Inflammatory macrophage treated with lipopolysaccharide for 4 hours (primary cell): Measurements from ENCODE around the gene FAM120C.

Experiments
- DNase-seq: peaks from one replicate; pipeline ENCODE4 v3.0.0-alpha.2; 2020

The FAM120C gene

DNA sequence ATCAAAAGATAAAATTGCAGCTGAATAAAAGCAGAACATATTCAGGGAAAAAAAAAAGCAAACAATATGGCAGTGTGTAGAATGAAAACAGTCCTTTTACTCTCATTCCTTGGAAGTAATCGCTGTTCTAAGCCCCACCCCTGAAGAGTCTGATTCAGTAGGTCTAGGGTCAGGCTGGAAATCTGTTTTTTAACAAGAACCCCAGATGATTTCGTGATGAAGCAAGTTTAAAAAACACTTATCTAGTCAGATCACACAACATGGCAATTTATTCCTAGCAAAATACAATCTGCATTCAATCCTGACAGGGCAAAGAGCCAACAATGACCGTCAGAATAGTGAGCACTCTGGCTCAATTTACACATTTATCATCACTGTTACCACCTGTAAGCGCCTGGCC, 16.1 kb downstream of the FAM120C start:
- DNase-seq = no peak

- DNase-seq = no peak
Observed at GRCh38 chrX:54157561-54157960, 25.5 kb downstream of the FAM120C start.

DNA sequence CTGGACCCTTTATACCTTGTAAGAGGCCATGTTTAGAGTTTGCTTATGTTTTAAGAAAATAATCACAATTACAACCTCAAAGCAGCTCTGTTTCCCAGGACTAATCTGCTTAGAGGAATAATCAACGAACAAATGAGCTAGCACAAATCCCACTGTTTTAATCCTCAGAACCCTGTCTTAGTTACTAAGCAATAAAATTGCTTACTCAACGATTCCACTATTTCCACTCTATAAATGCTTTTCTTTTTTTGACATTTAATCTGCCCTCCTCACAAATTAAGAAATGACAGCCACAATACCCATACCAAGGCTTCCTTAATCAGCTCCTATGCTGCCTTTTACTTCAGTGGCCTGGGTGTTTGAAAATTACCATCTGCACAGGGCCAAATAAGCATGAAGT, 48.8 kb downstream of the FAM120C start:
- no peak for DNase-seq

- DNase-seq = no peak
Observed at GRCh38 chrX:54116391-54116790, 66.7 kb downstream of the FAM120C start.

- no peak for DNase-seq
Observed at GRCh38 chrX:54093571-54093970, 89.5 kb downstream of the FAM120C start.

DNA sequence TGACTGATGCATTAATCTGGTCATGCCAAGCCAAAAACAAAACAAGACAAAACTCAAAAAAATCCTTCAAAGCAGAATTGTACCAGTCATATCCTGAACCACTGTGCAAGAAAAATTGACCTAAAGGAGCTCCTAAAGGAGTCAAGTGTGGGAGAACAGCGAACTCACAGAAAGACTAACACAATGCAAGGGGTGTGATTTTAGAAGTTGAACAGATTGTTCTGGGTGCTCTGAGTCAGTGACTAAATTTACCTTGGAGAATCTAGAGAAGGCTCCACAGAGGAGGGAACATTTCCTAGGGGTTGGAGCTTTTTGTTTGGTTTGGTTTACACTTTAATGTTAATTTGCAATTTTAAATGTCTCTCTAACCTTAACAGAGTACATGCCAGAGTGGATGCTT, 89.9 kb downstream of the FAM120C start:
- no peak for DNase-seq

- DNase-seq = no peak
Observed at GRCh38 chrX:54090880-54091279, 92.2 kb downstream of the FAM120C start.

DNA sequence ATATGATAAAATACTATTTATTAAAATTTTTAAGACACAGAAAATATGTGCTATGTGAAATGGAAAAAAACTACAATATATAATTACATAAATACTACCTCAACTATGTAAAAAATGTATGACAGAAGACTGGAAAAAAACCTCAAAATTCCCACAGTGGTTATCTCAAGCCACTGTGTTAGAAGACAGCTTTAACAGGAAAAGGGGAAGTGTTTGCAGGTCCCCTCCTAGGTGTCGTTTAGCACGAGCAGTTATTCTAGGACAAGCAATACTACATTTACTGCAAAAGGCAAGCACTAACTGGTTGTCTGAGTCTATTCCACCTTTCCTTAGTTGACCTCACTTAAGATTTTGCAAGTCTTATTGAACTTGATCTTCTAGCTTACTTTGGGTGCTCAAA, 93.9 kb downstream of the FAM120C start:
- no peak for DNase-seq

- no peak for DNase-seq
Observed at GRCh38 chrX:54087661-54088060, 95.4 kb downstream of the FAM120C start.

GRCh38 chrX:54085666-54086065, 97.4 kb downstream of the FAM120C start:
- DNase-seq = no peak

DNA sequence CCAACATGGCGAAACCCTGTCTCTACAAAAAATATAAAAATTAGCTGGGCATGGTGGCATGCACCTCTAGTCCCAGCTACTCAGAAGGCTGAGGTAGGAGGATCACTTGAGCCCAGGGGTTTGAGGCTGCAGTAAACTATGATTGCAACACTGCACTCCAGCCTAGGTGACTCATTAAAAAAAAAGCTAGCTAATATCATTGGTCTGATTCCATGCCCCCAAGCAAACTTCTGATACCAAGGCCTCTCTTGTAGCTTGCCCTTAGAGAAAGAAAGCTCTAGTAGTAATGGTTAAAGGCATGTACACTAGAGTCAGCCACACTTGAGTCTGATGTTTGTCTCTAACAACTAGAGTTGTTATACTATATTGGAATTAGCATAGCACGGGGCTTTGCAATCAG, 106.2 kb downstream of the FAM120C start:
- DNase-seq = no peak

DNA sequence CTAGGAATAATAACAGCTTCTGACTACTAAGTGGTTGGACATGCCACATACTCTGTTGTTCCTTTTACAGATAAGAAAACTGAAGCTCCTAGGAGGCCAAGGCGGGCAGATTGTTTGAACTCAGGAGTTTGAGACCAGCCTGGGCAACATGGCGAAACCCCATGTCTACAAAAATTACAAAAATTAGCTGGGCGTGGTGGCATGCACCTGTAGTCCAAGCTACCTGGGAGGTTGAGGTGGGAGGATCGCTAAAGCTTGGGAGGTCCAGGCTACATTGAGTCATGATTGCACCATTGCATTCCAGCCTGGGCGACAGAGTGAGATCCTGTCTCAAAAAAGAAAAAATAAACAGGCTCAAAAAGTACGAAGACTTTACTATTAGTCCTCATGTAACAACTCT, 108.2 kb downstream of the FAM120C start:
- DNase-seq = no peak

DNA sequence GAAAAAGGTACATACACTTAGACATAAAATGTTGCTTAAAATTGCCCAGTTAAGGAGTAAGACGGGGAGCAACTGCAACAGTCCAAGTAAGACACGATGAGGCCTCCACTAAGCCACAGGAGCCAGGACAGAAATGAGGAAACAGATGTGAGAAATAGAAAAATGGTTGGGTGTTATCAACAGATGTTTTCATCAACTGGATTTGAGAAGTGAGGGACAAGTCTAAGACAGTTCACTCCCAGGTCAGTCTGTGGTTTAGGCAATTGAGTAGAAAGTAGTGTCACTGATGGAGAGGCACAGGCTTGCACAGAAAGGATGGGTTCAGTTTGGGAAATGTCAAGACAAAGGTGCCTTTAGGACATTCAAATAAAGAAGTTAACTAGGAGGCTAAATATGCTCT, 115.3 kb downstream of the FAM120C start:
- DNase-seq = no peak

GRCh38 chrX:54066841-54067240, 116.2 kb downstream of the FAM120C start:
- DNase-seq = no peak

DNA sequence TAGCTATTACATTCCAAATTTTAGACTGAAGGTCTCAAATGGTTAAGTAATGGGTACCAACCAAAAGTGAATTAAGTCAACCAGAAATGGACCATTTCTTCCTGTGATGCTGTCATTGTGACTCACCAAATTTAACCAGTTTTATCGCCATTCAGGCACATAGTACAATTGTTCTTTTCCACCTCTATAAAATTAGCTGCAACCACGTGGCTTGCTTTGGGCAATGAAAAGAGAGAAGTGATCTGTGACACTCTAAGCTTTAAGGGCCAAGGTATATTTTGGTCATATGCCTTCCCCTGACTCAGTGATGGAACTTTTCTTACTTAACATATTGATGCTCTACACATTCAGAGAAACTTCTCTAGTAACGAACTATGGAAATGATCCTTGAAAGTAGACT, 118.5 kb downstream of the FAM120C start:
- no peak for DNase-seq

- no peak for DNase-seq
Observed at GRCh38 chrX:54063361-54063760, 119.7 kb downstream of the FAM120C start.

DNA sequence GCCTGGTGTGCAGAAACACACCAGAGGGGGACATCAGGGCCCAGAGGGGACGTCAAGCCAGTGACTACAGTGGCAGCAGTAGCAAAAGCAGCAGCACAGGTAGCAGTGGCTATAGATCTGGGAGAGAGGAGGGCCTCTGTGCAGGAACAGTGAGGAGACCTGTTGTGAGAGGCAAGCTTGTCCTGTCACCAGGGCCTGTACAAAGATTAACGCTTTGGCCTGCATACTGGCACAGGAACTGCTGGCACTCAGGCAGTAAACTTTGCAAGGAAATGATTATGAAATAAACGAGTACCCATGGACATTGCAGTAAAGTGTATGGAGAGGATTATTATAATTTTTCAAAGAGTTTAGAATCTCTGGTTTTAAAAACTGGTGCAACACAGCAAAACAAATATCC, 133.3 kb downstream of the FAM120C start:
- DNase-seq = no peak

DNA sequence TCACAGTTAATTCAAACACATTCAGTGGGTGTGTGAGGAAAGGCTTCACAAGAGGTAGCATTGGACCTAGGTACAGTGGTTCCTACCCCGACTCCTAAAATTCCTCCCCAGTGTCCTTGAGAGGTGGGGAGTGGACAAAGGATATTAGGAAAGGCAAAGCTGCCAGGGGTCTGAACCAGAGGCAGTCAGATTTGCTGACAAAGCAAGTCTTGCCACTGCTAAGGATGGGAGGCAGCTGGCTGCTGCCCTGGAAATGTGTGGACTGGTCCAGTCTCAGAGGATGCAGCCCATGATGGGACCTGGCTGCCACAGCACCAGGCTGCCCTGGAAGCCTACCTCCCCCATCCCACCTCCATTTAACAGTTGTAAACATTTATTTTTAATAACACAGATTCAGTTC, 134.6 kb downstream of the FAM120C start:
- no peak for DNase-seq

GRCh38 chrX:54045563-54046228, 137.4 kb downstream of the FAM120C start:
- DNase-seq = no peak

DNA sequence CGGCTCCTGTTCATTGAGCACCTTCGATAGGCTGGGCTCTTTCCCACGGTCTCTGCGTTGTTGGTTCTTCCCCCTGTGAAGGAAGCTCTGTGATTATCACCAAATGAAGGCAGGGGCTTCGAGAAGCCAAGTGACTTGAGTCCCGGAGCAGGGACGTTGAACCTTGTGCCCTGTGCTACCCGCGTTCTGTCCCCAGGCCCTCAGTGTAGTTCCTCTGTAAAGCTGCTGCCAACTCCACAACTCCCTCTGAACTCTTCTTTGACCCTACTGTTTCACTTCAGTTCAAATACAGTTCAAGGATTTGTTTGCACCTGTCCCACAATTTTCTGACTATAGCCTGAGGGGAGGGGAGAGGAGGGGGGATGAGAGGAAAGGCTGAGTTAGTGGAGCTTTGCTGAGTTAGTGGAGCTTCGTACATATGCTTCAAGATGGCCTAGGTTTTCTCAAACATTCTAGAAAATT, 138.1 kb downstream of the FAM120C start:
- DNase-seq = no peak

GRCh38 chrX:54044126-54044876, 138.8 kb downstream of the FAM120C start, which contains the start of gene PHF8:
Gene PHF8 (minus strand): TSS chrX:54044473. CDS start chrX:54042728, 1,745 bp downstream.
- DNase-seq = peak; percentile 90

GRCh38 chrX:54043541-54044125, 139.4 kb downstream of the FAM120C start:
- DNase-seq = peak; percentile 28

DNA sequence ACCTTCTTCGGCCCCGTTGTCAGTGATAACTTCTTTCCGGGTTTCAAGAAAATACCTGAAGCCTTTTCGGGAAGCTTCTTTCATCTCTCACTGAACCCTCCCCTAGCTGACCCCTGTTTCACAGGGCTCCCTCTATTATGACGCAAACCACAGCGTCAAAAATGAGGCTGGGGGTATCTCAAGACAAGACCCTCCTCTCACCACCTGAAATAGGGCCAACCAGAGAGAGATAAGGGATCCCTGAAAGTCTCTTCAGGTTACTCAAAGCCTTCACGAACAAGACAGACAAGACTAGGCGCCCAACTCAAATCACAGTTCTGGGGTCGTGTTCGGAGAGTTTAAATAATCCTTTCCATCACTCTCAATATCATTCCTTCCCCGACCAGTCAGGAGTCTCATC, 140.0 kb downstream of the FAM120C start:
- DNase-seq = no peak

DNA sequence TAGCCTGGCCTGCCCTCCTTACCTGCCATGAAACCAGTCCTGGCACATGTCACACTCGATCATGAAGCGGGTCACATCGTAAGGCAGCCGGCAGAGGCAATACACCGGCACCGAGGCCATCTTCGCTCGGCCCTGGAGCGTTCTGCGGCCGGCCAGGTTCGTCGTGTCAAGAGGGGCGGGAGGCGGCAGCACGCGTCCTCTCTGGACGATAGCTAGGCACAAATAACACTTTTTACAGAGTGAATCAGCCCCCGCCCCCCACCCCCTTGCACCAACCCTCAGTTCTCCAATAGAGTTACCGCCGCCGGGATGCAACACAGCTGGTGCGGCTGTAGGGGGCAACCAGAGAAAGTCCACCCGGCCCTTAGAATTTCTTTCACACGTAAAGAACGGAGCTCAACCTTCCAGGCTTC, 140.4 kb downstream of the FAM120C start:
- peak; percentile 45 for DNase-seq
